MM.1S (cell line): ENCODE results near the gene MSL2.

Source experiments
- CTCF ChIP-seq: fragments of 300-600 bp; sonication (generic); IDR thresholded peaks from 2 replicates; pipeline ENCODE4 v1.5.1; 2016; ENCODE audit warnings: antibody characterized with exemption, low read length, mixed read lengths
- EZH2 ChIP-seq: fragments of 300-600 bp; sonication (generic); optimal IDR thresholded peaks from 2 replicates; pipeline ENCODE3; 2017; ENCODE audit warnings: low read depth, mild to moderate bottlenecking, antibody characterized with exemption, low read length, mixed read lengths
- EZH2phosphoT487 ChIP-seq: fragments of 300-600 bp; sonication (generic); IDR thresholded peaks from 2 replicates; pipeline ENCODE4 v1.6.1; 2018; ENCODE audit warnings: antibody characterized with exemption, low read length

- TF ChIP-seq CTCF (no peak), EZH2 (no peak), EZH2phosphoT487 (no peak)
Observed at GRCh38 chr3:136171097-136171542, 25.0 kb downstream of the MSL2 start.
